ENCODE measurements around the gene TMEFF2. TPM values are rescaled to one million over a fixed set of nuclear protein-coding genes. Genes with fewer than 3 reads are reported as not detected.

The TMEFF2 gene
- total and polyA plus RNA-seq, 2 experiments from 2014 or later, result 1.7 to 2.2 TPM

DNA sequence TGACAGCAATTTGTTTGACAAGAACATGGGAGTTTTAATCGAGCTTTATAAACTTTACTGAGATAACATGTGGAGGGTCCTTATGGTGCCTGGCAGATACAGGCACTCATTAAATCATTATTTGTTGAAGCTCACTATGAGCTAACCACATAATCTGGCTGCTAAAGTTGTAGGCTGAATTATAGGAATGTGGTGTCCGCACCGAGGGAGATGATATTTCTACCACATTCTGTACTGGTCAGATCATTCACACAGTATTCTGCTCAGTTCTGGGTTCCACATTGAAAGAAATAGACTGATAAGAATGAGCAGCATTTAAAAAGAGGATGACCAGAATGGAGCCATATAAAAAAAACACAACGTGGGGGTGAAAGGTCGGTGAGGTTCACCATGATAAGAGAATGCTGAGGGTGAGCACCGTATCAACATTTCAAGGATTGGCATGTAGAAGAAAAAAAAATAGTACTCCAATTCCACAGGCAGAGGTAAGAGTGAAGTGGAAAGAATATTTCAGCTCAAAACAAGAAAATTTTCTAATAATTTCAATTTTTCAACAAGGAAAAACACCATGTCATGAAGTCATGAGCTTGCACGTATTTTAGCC lies 54.4 kb downstream of the TMEFF2 start (continued):
- TF ChIP-seq, protein P1, sequence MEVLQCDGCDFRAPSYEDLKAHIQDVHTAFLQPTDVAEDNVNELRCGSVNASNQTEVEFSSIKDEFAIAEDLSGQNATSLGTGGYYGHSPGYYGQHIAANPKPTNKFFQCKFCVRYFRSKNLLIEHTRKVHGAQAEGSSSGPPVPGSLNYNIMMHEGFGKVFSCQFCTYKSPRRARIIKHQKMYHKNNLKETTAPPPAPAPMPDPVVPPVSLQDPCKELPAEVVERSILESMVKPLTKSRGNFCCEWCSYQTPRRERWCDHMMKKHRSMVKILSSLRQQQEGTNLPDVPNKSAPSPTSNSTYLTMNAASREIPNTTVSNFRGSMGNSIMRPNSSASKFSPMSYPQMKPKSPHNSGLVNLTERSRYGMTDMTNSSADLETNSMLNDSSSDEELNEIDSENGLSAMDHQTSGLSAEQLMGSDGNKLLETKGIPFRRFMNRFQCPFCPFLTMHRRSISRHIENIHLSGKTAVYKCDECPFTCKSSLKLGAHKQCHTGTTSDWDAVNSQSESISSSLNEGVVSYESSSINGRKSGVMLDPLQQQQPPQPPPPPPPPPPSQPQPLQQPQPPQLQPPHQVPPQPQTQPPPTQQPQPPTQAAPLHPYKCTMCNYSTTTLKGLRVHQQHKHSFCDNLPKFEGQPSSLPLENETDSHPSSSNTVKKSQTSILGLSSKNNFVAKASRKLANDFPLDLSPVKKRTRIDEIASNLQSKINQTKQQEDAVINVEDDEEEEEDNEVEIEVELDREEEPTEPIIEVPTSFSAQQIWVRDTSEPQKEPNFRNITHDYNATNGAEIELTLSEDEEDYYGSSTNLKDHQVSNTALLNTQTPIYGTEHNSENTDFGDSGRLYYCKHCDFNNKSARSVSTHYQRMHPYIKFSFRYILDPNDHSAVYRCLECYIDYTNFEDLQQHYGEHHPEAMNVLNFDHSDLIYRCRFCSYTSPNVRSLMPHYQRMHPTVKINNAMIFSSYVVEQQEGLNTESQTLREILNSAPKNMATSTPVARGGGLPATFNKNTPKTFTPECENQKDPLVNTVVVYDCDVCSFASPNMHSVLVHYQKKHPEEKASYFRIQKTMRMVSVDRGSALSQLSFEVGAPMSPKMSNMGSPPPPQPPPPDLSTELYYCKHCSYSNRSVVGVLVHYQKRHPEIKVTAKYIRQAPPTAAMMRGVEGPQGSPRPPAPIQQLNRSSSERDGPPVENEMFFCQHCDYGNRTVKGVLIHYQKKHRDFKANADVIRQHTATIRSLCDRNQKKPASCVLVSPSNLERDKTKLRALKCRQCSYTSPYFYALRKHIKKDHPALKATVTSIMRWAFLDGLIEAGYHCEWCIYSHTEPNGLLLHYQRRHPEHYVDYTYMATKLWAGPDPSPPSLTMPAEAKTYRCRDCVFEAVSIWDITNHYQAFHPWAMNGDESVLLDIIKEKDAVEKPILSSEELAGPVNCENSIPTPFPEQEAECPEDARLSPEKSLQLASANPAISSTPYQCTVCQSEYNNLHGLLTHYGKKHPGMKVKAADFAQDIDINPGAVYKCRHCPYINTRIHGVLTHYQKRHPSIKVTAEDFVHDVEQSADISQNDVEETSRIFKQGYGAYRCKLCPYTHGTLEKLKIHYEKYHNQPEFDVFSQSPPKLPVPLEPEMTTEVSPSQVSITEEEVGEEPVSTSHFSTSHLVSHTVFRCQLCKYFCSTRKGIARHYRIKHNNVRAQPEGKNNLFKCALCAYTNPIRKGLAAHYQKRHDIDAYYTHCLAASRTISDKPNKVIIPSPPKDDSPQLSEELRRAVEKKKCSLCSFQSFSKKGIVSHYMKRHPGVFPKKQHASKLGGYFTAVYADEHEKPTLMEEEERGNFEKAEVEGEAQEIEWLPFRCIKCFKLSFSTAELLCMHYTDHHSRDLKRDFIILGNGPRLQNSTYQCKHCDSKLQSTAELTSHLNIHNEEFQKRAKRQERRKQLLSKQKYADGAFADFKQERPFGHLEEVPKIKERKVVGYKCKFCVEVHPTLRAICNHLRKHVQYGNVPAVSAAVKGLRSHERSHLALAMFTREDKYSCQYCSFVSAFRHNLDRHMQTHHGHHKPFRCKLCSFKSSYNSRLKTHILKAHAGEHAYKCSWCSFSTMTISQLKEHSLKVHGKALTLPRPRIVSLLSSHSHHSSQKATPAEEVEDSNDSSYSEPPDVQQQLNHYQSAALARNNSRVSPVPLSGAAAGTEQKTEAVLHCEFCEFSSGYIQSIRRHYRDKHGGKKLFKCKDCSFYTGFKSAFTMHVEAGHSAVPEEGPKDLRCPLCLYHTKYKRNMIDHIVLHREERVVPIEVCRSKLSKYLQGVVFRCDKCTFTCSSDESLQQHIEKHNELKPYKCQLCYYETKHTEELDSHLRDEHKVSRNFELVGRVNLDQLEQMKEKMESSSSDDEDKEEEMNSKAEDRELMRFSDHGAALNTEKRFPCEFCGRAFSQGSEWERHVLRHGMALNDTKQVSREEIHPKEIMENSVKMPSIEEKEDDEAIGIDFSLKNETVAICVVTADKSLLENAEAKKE (CRISPR knock-in tag; IDR thresholded peaks at IDR 0.05), result no peak

DNA sequence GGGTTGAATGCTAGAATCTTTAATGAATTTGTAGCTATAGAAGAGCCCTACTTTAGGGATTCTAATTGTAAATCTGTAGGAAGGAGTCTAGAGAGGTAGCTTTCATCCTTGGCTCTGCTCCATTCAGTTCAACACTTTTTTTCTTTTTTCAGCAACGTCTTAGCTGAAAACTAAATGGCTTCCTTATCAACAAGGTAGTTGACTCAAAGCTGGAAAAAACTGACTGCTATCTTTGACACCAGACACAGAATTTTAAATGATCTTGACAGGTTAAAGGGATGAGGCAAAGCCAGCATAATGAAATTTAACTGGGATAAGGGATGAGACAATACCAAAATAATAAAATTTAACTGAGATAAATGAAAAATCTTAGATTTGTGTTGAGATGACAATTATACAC lies 54.9 kb downstream of the TMEFF2 start:
- H3K36me3 Mint-ChIP-seq (ENCODE audit: low read depth), result no peaks in the 10 kb centered on the region
- no peaks in the 10 kb centered on the region for H3K9me3 Mint-ChIP-seq
- no peaks in the 10 kb centered on the region for H3K36me3 ChIP-seq (ENCODE audit: insufficient read depth)
- H3K4me1 Mint-ChIP-seq, result peaks cover 10% of the 10 kb centered on the region
- DNase-seq (ENCODE audit: low spot score) (no peak), ATAC-seq (no peak)
- no peak overlapping the region for H3K4me2 ChIP-seq
- H3K27ac ChIP-seq (ENCODE audit: low read depth), result no peak overlapping the region
- H2AFZ ChIP-seq, result no peak overlapping the region
- H3K79me2 ChIP-seq (replicated peaks; ENCODE audit: insufficient read depth), result no peaks in the 10 kb centered on the region
- no peak for TF ChIP-seq JUNB (IDR thresholded peaks at IDR 0.05; ENCODE audit: unreplicated experiment)
- H3F3A ChIP-seq (replicated peaks; ENCODE audit: low read depth), result no peaks in the 10 kb centered on the region
- no peak overlapping the region for H3K27ac Mint-ChIP-seq
- H3K27me3 ChIP-seq (ENCODE audit: insufficient read depth), result no peaks in the 10 kb centered on the region
- H3K4me3 ChIP-seq, result no peak overlapping the region
- no peaks in the 10 kb centered on the region for H3K9me2 ChIP-seq (ENCODE audit: insufficient read depth)
- no peaks in the 10 kb centered on the region for H3K27me3 Mint-ChIP-seq (ENCODE audit: insufficient read depth, low read depth, poor library complexity)
- peaks cover 9% of the 10 kb centered on the region; the same call in 1 of the 2 replicates for H3K4me1 ChIP-seq (ENCODE audit: insufficient read depth)
- no peaks in the 10 kb centered on the region for H4K20me1 ChIP-seq (replicated peaks; ENCODE audit: insufficient read depth)
- H3K4me3 Mint-ChIP-seq, result no peak overlapping the region

DNA sequence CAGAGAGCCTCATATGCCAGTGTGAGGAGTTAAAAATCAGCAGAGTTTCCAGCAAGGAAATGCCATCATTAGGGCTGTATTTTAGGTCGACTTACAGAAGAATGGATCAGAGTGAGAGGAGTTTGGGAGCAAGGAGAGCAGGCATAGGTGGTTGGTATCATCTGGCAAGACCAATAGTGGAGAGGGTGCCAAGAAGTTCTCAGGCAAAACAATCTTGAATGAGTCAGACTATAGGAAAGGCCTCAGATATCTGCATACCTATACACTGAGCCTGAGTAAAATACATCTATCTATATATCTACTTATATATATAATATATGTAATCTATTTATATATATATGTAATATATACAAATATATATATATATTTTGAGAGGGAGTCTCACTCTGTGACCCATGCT lies 57.3 kb downstream of the TMEFF2 start:
- Histone ChIP-seq H3K4me2 (no peak overlapping the region), H2AFZ (no peak overlapping the region; the same call in 1 of the 2 replicates), H3K9me2 (ENCODE audit: insufficient read depth) (no peaks in the 10 kb centered on the region), H3K36me3 (ENCODE audit: insufficient read depth) (no peaks in the 10 kb centered on the region), H3F3A (replicated peaks; ENCODE audit: low read depth) (no peaks in the 10 kb centered on the region), H3K79me2 (replicated peaks; ENCODE audit: insufficient read depth) (no peaks in the 10 kb centered on the region), H3K27me3 (ENCODE audit: insufficient read depth) (no peaks in the 10 kb centered on the region), H4K20me1 (replicated peaks; ENCODE audit: insufficient read depth) (no peaks in the 10 kb centered on the region), H3K27ac (ENCODE audit: low read depth) (no peak overlapping the region), H3K4me3 (no peak overlapping the region), H3K4me1 (ENCODE audit: insufficient read depth) (peaks cover 9% of the 10 kb centered on the region; the same call in 1 of the 2 replicates)
- DNase-seq (ENCODE audit: low spot score) (no peak), ATAC-seq (no peak)
- H3K36me3 Mint-ChIP-seq (ENCODE audit: low read depth), result no peaks in the 10 kb centered on the region
- no peak overlapping the region for H3K4me3 Mint-ChIP-seq
- H3K4me1 Mint-ChIP-seq, result peaks cover 12% of the 10 kb centered on the region
- H3K27me3 Mint-ChIP-seq (ENCODE audit: insufficient read depth, low read depth, poor library complexity), result no peaks in the 10 kb centered on the region
- no peak overlapping the region; the same call in 1 of the 2 replicates for H3K27ac Mint-ChIP-seq
- H3K9me3 Mint-ChIP-seq, result no peaks in the 10 kb centered on the region
- TF ChIP-seq EZH2phosphoT487 (IDR thresholded peaks at IDR 0.05; ENCODE audit: unreplicated experiment), result no peak
- no peak for TF ChIP-seq ZNF331 (CRISPR knock-in tag; IDR thresholded peaks at IDR 0.05; ENCODE audit: low read depth)
- TF ChIP-seq, protein P2, sequence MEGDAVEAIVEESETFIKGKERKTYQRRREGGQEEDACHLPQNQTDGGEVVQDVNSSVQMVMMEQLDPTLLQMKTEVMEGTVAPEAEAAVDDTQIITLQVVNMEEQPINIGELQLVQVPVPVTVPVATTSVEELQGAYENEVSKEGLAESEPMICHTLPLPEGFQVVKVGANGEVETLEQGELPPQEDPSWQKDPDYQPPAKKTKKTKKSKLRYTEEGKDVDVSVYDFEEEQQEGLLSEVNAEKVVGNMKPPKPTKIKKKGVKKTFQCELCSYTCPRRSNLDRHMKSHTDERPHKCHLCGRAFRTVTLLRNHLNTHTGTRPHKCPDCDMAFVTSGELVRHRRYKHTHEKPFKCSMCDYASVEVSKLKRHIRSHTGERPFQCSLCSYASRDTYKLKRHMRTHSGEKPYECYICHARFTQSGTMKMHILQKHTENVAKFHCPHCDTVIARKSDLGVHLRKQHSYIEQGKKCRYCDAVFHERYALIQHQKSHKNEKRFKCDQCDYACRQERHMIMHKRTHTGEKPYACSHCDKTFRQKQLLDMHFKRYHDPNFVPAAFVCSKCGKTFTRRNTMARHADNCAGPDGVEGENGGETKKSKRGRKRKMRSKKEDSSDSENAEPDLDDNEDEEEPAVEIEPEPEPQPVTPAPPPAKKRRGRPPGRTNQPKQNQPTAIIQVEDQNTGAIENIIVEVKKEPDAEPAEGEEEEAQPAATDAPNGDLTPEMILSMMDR (conservative IDR thresholded peaks at IDR 0.05; ENCODE audit: low read depth in 2 of 2), result no peak
- TF ChIP-seq, protein P3, sequence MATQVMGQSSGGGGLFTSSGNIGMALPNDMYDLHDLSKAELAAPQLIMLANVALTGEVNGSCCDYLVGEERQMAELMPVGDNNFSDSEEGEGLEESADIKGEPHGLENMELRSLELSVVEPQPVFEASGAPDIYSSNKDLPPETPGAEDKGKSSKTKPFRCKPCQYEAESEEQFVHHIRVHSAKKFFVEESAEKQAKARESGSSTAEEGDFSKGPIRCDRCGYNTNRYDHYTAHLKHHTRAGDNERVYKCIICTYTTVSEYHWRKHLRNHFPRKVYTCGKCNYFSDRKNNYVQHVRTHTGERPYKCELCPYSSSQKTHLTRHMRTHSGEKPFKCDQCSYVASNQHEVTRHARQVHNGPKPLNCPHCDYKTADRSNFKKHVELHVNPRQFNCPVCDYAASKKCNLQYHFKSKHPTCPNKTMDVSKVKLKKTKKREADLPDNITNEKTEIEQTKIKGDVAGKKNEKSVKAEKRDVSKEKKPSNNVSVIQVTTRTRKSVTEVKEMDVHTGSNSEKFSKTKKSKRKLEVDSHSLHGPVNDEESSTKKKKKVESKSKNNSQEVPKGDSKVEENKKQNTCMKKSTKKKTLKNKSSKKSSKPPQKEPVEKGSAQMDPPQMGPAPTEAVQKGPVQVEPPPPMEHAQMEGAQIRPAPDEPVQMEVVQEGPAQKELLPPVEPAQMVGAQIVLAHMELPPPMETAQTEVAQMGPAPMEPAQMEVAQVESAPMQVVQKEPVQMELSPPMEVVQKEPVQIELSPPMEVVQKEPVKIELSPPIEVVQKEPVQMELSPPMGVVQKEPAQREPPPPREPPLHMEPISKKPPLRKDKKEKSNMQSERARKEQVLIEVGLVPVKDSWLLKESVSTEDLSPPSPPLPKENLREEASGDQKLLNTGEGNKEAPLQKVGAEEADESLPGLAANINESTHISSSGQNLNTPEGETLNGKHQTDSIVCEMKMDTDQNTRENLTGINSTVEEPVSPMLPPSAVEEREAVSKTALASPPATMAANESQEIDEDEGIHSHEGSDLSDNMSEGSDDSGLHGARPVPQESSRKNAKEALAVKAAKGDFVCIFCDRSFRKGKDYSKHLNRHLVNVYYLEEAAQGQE (IDR thresholded peaks at IDR 0.05; ENCODE audit: unreplicated experiment), result no peak
